GM18861 (cell line): ENCODE measurements around the gene TCF15.

Source experiments
- ATAC-seq: cut with Tn5 transposase; IDR thresholded peaks from one replicate; pipeline ENCODE4 v1.9.1; 2021; ENCODE audit not compliant: unreplicated experiment

Gene TCF15

GRCh38 chr20:556984-557383, 53.1 kb downstream of the TCF15 start:
- no peak for ATAC-seq

DNA sequence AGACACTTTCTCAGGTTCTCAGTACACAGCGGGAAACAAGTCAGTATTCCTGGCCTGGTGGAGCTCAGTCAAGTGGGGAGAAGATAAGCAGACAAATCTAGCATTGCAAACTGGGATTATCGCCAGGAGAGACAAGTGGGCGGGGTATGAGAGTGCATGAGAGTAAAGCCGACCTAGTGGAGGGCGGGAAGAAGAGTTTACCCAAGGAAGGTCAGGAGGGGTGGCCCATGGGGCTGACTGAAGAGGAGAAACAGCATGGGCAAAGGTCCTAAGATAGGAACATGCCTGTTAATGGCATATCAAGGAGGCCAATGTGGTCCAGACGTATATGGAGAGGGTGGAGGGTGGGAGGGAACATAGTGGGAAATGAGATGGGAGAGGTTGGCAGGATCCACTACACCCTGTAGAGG, 54.1 kb downstream of the TCF15 start:
- no peak for ATAC-seq
